Gastrocnemius medialis (tissue), 4 donors: ENCODE results near the gene PRPH. TPM values are rescaled to one million over a fixed set of nuclear protein-coding genes. Genes with fewer than 3 reads are reported as not detected.
A peak's percentile ranks its signal among the peaks of the same experiment; 100 is the strongest.

Experiments used
- ATAC-seq, 2 donors: fragments of 150-250 bp; one replicate each; pipeline ENCODE4 v1.9.1; 2016
- DNase-seq, 2 donors: peaks; one replicate each; pipeline ENCODE4 v3.0.0-alpha.2; 2019
- H3K27ac ChIP-seq, 4 donors: fragments of 200-600 bp; sonication (generic); 1 replicate in 1 of 4; 2 replicates in 3 of 4; pipeline ENCODE4 v1.5.1; 2016 to 2018; ENCODE audit warnings: mild to moderate bottlenecking in 2 of 4, moderate library complexity in 1 of 4
- H3K27me3 ChIP-seq, 3 donors: fragments of 200-600 bp; sonication (generic) in 2 of 3; 1 replicate in 1 of 3; 2 replicates in 2 of 3; pipeline versions ENCODE4 v1.5.1 to v1.6.0; 2016 to 2019; ENCODE audit warnings: mild to moderate bottlenecking in 1 of 3, moderate library complexity in 1 of 3
- H3K36me3 ChIP-seq, 2 donors: fragments of 200-600 bp; sonication (generic) in 1 of 2; one replicate each; pipeline ENCODE4 v1.5.1; 2017 to 2018
- H3K4me1 ChIP-seq, 2 donors: fragments of 200-600 bp; sonication (generic) in 1 of 2; one replicate each; pipeline ENCODE4 v1.5.1; 2016 to 2017; ENCODE audit warnings: mild to moderate bottlenecking in 2 of 2
- H3K4me3 ChIP-seq, 4 donors: fragments of 200-600 bp; sonication (generic) in 3 of 4; 1 replicate in 1 of 4; 2 replicates in 3 of 4; pipeline ENCODE4 v1.5.1; 2016 to 2019; ENCODE audit warnings: mild to moderate bottlenecking in 2 of 4
- H3K9me3 ChIP-seq, 3 donors: fragments of 200-600 bp; sonication (generic) in 2 of 3; 1 replicate in 1 of 3; 2 replicates in 2 of 3; pipeline ENCODE4 v1.5.1; 2016 to 2019
- POLR2A ChIP-seq, 2 donors: fragments of 450-650 bp; IDR thresholded peaks; one replicate each; pipeline ENCODE4 v1.6.1; 2017; ENCODE audit warnings: antibody characterized with exemption in 2 of 2, mild to moderate bottlenecking in 2 of 2, moderate library complexity in 2 of 2
- in situ Hi-C, 4 donors: fragments of 200-750 bp; cut with MboI; loops; one replicate each; pipeline versions ENCODE4 v1.15.0 to v1.8.0; 2017; ENCODE audit warnings: low sequenced_read_pairs in 4 of 4
- intact Hi-C: fragments of 100-400 bp; cut with DNase I; formaldehyde crosslinking; loops from one replicate; pipeline ENCODE4 v1.15.1; 2023; ENCODE audit warnings: low total_unique reads
- total RNA-seq, 4 donors: library from RNA; depleted of rRNA; stranded (reverse); fragments of >200 nt; gene quantifications; one replicate each; pipeline versions ENCODE4 v1.1.0 to v1.2.3, GENCODE V29; 2016
- TF ChIP-seq, protein P1 (sequence below), 5 experiments: fragments of 450-650 bp in 3 of 5; fragments of 200-600 bp in 2 of 5; sonication (generic) in 2 of 5; IDR thresholded peaks in 4 of 5; conservative IDR thresholded peaks in 1 of 5; 1 replicate in 4 of 5; 2 replicates in 1 of 5; pipeline ENCODE4 v1.5.1; 2016 to 2019; ENCODE audit warnings: antibody characterized with exemption in 5 of 5, mild to moderate bottlenecking in 3 of 5, moderate library complexity in 3 of 5

PRPH gene
- total RNA-seq, 4 donors from 2014 or later, result not detected

DNA sequence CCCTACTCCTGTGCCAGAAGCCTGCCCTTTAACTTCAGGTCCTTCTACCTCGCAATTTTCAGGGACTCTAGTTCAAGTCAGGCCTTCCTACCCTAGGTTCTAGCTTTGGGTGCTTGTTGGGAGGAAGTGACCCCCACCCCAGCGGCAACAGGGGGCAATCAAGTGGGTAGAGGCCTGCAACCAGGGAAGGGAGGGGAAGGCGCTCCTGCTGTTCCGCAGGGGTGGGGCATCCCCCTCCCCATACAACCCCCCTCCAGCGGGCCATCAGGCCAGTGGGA lies 204 bp upstream of the PRPH start:
- ATAC-seq, result no peak
- in situ Hi-C loops (no loop called here), intact Hi-C loops (no loop called here)
- Histone ChIP-seq H3K9me3 (no peaks in the 10 kb centered on the region), H3K4me1 (peaks cover 0 to 11% of the 10 kb centered on the region in 2 donors), H3K27ac (no peak overlapping the region), H3K27me3 (peaks cover 41 to 46% (median 43%) of the 10 kb centered on the region in 3 donors), H3K4me3 (no peak overlapping the region), H3K36me3 (no peaks in the 10 kb centered on the region)
- DNase-seq, result no peak
- TF ChIP-seq, protein P1, sequence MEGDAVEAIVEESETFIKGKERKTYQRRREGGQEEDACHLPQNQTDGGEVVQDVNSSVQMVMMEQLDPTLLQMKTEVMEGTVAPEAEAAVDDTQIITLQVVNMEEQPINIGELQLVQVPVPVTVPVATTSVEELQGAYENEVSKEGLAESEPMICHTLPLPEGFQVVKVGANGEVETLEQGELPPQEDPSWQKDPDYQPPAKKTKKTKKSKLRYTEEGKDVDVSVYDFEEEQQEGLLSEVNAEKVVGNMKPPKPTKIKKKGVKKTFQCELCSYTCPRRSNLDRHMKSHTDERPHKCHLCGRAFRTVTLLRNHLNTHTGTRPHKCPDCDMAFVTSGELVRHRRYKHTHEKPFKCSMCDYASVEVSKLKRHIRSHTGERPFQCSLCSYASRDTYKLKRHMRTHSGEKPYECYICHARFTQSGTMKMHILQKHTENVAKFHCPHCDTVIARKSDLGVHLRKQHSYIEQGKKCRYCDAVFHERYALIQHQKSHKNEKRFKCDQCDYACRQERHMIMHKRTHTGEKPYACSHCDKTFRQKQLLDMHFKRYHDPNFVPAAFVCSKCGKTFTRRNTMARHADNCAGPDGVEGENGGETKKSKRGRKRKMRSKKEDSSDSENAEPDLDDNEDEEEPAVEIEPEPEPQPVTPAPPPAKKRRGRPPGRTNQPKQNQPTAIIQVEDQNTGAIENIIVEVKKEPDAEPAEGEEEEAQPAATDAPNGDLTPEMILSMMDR (IDR thresholded peaks at IDR 0.05 in 4 of 5, conservative IDR thresholded peaks at IDR 0.05 in 1 of 5), result no peak
- TF ChIP-seq POLR2A (IDR thresholded peaks at IDR 0.05), result no peak

DNA sequence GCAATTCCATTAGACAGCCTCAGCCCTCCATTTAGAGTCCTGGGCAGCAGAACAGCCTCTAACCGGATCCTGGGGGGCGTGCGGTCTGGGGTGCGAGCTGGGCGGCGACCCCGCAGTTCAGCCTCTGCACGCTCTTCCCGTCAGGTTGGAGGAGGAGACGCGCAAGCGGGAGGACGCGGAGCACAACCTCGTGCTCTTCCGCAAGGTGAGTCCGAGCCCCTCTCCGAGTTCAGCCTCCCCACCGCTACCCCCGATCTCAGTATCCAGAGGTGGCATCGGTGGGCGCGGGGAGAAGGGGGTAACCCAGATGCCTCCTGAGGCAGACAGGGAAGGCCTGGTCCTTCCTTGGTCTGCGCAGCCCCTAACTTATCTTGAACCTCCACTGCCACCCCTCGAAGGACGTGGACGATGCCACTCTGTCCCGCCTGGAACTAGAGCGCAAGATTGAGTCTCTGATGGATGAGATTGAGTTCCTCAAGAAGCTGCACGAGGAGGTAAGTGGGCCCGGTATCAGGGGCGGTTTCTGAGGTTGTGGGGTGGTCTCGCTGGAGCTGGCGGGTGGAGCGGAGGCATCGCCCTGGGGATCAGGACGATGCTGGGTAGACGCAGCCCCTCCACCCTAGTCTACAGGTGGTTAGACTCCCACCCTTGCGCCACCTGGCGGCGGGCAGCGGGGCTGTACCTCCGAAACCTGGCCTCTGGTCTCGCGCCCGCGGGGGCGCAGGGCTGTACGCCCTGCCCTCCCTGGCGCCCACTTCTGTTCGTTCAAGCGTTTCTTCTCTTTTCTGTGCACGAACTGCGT lies 1.3 kb downstream of the PRPH start:
- intact Hi-C loops, result no loop called here
- ATAC-seq, result no peak

DNA sequence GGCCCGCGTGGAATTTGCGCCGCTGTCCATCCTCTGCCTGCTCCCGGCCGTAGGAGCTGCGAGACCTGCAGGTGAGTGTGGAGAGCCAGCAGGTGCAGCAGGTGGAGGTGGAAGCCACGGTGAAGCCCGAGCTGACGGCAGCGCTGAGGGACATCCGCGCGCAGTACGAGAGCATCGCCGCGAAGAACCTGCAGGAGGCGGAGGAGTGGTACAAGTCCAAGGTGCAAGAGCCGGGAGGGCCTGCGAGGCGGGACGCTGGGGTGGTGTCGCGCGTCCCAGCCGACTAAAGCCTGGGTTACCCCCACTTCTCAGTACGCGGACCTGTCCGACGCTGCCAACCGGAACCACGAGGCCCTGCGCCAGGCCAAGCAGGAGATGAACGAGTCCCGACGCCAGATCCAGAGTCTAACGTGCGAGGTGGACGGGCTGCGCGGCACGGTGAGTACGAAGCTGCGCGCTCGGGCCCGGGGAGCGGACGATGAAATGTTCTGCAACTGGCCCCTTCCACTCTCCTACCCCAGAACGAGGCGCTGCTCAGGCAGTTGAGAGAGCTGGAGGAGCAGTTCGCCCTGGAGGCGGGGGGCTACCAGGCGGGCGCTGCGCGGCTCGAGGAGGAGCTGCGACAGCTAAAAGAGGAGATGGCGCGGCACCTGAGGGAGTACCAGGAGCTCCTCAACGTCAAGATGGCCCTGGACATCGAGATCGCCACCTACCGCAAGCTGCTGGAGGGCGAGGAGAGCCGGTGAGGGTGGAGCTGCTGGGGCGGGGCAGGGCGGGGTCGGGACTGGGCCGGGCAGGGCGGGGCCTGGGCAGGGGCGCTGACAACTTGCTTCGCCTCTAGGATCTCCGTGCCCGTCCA lies 2.1 kb downstream of the PRPH start:
- H3K27me3 ChIP-seq, result peaks cover 46 to 50% (median 49%) of the 10 kb centered on the region in 3 donors
- H3K27ac ChIP-seq, result no peak overlapping the region
- peaks cover 0 to 11% of the 10 kb centered on the region in 2 donors for H3K4me1 ChIP-seq
- peak overlapping the region; percentile 13 to 52 (median 20) for H3K4me3 ChIP-seq
- H3K9me3 ChIP-seq, result no peaks in the 10 kb centered on the region
- H3K36me3 ChIP-seq, result no peaks in the 10 kb centered on the region
- intact Hi-C loops (no loop called here), in situ Hi-C loops (no loop called here)
- no peak for TF ChIP-seq POLR2A (IDR thresholded peaks at IDR 0.05)
- DNase-seq, result no peak
- ATAC-seq, result peak in 1 of 2 donors; percentile 40

More for the DNA sequence above, 1.3 kb downstream of the PRPH start:
- H3K27ac ChIP-seq, result no peak overlapping the region
- H3K4me1 ChIP-seq, result peaks cover 0 to 11% of the 10 kb centered on the region in 2 donors
- no peak for TF ChIP-seq POLR2A (IDR thresholded peaks at IDR 0.05)
- TF ChIP-seq, protein P1 (IDR thresholded peaks at IDR 0.05 in 4 of 5, conservative IDR thresholded peaks at IDR 0.05 in 1 of 5), result peak; percentile 9 to 58 (median 42)
- H3K4me3 ChIP-seq, result peak overlapping the region in 3 of 4 donors; percentile 13 to 52 (median 25)
- peaks cover 45 to 47% (median 46%) of the 10 kb centered on the region in 3 donors for H3K27me3 ChIP-seq
- in situ Hi-C loops, result no loop called here
- H3K9me3 ChIP-seq, result no peaks in the 10 kb centered on the region
- no peak for DNase-seq
- no peaks in the 10 kb centered on the region for H3K36me3 ChIP-seq

DNA sequence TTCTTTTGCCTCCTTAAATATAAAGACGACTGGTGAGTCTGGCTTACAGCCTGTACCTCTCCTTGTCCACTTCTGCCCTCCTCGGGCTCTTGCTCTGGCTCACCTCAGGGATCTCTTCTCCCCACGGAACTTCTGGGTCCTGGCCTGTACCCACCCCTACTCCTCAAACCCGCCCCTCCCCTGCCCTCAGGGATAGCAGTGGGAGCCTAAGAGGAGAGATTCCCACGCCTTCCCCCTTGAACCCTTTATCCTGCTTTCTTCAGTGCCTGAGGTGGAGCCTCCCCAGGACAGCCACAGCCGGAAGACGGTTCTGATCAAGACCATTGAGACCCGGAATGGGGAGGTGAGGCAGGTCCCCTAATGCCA lies 2.7 kb downstream of the PRPH start:
- intact Hi-C loops, result no loop called here
- ATAC-seq (peak in 1 of 2 donors; percentile 13), DNase-seq (no peak)
- peak overlapping the region in 3 of 4 donors; percentile 13 to 52 (median 25) for H3K4me3 ChIP-seq
- H3K27me3 ChIP-seq, result peaks cover 46 to 50% (median 49%) of the 10 kb centered on the region in 3 donors
- peaks cover 0 to 11% of the 10 kb centered on the region in 2 donors for H3K4me1 ChIP-seq
- H3K9me3 ChIP-seq, result no peaks in the 10 kb centered on the region
- no peaks in the 10 kb centered on the region for H3K36me3 ChIP-seq
- TF ChIP-seq, protein P1 (IDR thresholded peaks at IDR 0.05 in 4 of 5, conservative IDR thresholded peaks at IDR 0.05 in 1 of 5), result no peak
- no peak for TF ChIP-seq POLR2A (IDR thresholded peaks at IDR 0.05)
- in situ Hi-C loops, result no loop called here
- H3K27ac ChIP-seq, result no peak overlapping the region

DNA sequence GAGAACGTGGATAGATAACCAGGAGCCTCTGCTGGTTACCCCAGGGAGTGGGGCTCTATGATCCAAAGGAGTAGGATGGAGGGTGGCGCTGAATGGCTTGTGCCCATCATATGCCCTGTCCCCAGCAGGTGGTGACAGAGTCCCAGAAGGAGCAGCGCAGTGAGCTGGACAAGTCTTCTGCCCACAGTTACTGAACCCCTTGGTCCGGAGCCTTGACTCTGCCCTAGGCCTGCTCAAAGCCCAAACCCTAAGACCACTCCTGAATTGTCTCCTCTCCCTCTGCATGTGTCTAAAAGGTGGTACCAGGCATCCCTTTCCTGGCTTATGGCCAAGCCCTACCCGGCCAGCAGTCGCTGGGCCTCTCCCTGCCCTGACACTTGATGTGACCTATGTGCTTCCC lies 3.2 kb downstream of the PRPH start:
- no peak for DNase-seq
- Histone ChIP-seq H3K27me3 (peaks cover 46 to 50% (median 49%) of the 10 kb centered on the region in 3 donors), H3K4me3 (no peak overlapping the region), H3K4me1 (peaks cover 0 to 11% of the 10 kb centered on the region in 2 donors), H3K27ac (no peak overlapping the region), H3K36me3 (no peaks in the 10 kb centered on the region), H3K9me3 (no peaks in the 10 kb centered on the region)
- in situ Hi-C loops (no loop called here), intact Hi-C loops (no loop called here)
- TF ChIP-seq, protein P1 (IDR thresholded peaks at IDR 0.05 in 4 of 5, conservative IDR thresholded peaks at IDR 0.05 in 1 of 5), result no peak
- TF ChIP-seq POLR2A (IDR thresholded peaks at IDR 0.05), result no peak
- no peak for ATAC-seq
